ENCODE data around the gene KCNQ1. TPM values are rescaled to one million over a fixed set of nuclear protein-coding genes. Genes with fewer than 3 reads are reported as not detected.

Gene KCNQ1
- total and polyA plus RNA-seq, 2 experiments from 2014 or later: 0.45 to 0.87 TPM

DNA sequence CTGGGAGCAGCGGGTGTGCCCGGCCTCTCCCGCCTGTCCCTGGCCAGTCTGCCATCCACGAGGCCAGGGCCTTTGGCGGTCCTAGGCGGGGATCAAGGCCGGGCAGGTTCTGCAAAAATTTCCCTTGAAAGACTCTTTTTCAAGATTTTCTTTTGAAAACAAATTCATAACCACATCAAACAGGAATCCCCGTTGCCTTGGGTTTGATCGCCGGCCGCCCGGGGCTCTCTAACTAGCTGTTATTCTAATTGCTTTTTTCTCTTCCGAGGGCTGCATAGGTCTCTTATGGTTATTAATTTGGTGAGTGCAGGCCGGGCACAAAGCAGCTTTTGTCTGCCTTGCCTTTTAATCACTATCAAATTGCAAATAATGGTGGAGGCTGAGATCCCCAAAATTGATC is 398.7 kb downstream of the KCNQ1 start:
- TF ChIP-seq ZNF331 (CRISPR knock-in tag; IDR thresholded peaks at IDR 0.05; ENCODE audit: low read depth): no peak
- TF ChIP-seq STAT1 (IDR thresholded peaks at IDR 0.05; ENCODE audit: unreplicated experiment): no peak
- TF ChIP-seq JUNB (IDR thresholded peaks at IDR 0.05; ENCODE audit: unreplicated experiment): no peak
- TF ChIP-seq, protein P1, sequence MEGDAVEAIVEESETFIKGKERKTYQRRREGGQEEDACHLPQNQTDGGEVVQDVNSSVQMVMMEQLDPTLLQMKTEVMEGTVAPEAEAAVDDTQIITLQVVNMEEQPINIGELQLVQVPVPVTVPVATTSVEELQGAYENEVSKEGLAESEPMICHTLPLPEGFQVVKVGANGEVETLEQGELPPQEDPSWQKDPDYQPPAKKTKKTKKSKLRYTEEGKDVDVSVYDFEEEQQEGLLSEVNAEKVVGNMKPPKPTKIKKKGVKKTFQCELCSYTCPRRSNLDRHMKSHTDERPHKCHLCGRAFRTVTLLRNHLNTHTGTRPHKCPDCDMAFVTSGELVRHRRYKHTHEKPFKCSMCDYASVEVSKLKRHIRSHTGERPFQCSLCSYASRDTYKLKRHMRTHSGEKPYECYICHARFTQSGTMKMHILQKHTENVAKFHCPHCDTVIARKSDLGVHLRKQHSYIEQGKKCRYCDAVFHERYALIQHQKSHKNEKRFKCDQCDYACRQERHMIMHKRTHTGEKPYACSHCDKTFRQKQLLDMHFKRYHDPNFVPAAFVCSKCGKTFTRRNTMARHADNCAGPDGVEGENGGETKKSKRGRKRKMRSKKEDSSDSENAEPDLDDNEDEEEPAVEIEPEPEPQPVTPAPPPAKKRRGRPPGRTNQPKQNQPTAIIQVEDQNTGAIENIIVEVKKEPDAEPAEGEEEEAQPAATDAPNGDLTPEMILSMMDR (conservative IDR thresholded peaks at IDR 0.05; ENCODE audit: low read depth in 2 of 2): no peak
- TF ChIP-seq EZH2phosphoT487 (IDR thresholded peaks at IDR 0.05; ENCODE audit: unreplicated experiment): no peak
- TF ChIP-seq NANOG (IDR thresholded peaks at IDR 0.05; ENCODE audit: borderline replicate concordance): no peak
- no peak for TF ChIP-seq POLR2AphosphoS5 (IDR thresholded peaks at IDR 0.05; ENCODE audit: low read depth)
- DNase-seq (ENCODE audit: low spot score) (no peak), ATAC-seq (no peak)
- no peaks in the 10 kb centered on the region for H3K9me2 ChIP-seq (ENCODE audit: insufficient read depth)
- no peak overlapping the region for H2AFZ ChIP-seq
- H3K27ac ChIP-seq (ENCODE audit: low read depth): no peak overlapping the region
- no peaks in the 10 kb centered on the region; the same call in 2 of the 3 replicates for H3K9me3 Mint-ChIP-seq
- H3K36me3 Mint-ChIP-seq (ENCODE audit: low read depth): no peaks in the 10 kb centered on the region
- H3K4me3 Mint-ChIP-seq: no peak overlapping the region
- H3K27me3 Mint-ChIP-seq (ENCODE audit: insufficient read depth, low read depth, poor library complexity): peaks cover 18% of the 10 kb centered on the region
- no peaks in the 10 kb centered on the region for H3K4me1 ChIP-seq (ENCODE audit: insufficient read depth)
- H3F3A ChIP-seq (replicated peaks; ENCODE audit: low read depth): no peaks in the 10 kb centered on the region
- H3K36me3 ChIP-seq (ENCODE audit: insufficient read depth): no peaks in the 10 kb centered on the region
- no peaks in the 10 kb centered on the region for H4K20me1 ChIP-seq (replicated peaks; ENCODE audit: insufficient read depth)
- no peak overlapping the region for H3K27ac Mint-ChIP-seq
- H3K4me2 ChIP-seq: no peak overlapping the region
- H3K4me3 ChIP-seq: no peak overlapping the region
- H3K79me2 ChIP-seq (replicated peaks; ENCODE audit: insufficient read depth): no peaks in the 10 kb centered on the region
- H3K27me3 ChIP-seq (ENCODE audit: insufficient read depth): no peaks in the 10 kb centered on the region
- H3K4me1 Mint-ChIP-seq: peaks cover 14% of the 10 kb centered on the region

DNA sequence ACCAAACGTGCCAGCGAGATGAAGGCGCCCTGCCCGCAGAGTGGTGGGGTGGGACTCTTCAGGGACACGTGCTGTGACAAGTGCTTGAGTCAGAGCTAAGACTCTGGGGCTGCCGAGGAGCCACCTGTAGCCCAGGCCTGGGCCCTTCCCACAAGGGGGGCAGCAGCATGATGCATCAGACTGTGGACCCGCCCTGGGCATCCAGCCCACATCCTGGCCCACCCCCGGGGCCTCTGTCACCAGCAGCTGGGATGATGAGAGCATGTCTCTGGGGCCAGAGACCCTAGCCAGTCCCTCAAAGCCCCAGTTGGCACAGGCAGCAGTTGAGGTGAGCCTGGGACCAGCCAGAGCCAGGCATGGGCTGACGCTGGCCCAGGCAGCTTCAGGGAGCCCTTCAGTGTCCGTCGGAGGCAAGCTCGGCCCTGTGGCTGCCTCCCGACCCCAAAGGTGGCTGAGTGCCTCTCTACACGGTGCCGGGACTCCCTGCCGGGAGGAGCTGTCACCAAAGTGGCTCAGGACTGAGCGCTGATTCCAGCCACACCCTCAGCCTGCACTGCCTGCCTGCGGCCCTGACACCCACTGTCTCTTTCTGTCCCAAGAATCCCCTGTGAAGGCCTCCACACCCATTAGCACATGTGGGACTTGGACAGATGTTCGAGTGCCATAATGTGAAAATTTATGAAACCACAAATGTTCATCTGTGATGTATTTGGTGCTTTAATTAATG is 399.5 kb downstream of the KCNQ1 start:
- Histone ChIP-seq H3K4me1 (ENCODE audit: insufficient read depth) (no peaks in the 10 kb centered on the region), H3K36me3 (ENCODE audit: insufficient read depth) (no peaks in the 10 kb centered on the region), H3K4me3 (no peak overlapping the region), H3F3A (replicated peaks; ENCODE audit: low read depth) (no peaks in the 10 kb centered on the region), H3K27me3 (ENCODE audit: insufficient read depth) (no peaks in the 10 kb centered on the region), H3K4me2 (no peak overlapping the region), H3K27ac (ENCODE audit: low read depth) (no peak overlapping the region), H3K9me2 (ENCODE audit: insufficient read depth) (no peaks in the 10 kb centered on the region), H3K79me2 (replicated peaks; ENCODE audit: insufficient read depth) (no peaks in the 10 kb centered on the region), H2AFZ (no peak overlapping the region), H4K20me1 (replicated peaks; ENCODE audit: insufficient read depth) (no peaks in the 10 kb centered on the region)
- H3K4me3 Mint-ChIP-seq: no peak overlapping the region
- H3K27ac Mint-ChIP-seq: no peak overlapping the region
- no peak for DNase-seq (ENCODE audit: low spot score)
- H3K9me3 Mint-ChIP-seq: no peaks in the 10 kb centered on the region; the same call in 2 of the 3 replicates
- H3K27me3 Mint-ChIP-seq (ENCODE audit: insufficient read depth, low read depth, poor library complexity): peaks cover 17% of the 10 kb centered on the region
- no peaks in the 10 kb centered on the region for H3K36me3 Mint-ChIP-seq (ENCODE audit: low read depth)
- TF ChIP-seq, protein P2, sequence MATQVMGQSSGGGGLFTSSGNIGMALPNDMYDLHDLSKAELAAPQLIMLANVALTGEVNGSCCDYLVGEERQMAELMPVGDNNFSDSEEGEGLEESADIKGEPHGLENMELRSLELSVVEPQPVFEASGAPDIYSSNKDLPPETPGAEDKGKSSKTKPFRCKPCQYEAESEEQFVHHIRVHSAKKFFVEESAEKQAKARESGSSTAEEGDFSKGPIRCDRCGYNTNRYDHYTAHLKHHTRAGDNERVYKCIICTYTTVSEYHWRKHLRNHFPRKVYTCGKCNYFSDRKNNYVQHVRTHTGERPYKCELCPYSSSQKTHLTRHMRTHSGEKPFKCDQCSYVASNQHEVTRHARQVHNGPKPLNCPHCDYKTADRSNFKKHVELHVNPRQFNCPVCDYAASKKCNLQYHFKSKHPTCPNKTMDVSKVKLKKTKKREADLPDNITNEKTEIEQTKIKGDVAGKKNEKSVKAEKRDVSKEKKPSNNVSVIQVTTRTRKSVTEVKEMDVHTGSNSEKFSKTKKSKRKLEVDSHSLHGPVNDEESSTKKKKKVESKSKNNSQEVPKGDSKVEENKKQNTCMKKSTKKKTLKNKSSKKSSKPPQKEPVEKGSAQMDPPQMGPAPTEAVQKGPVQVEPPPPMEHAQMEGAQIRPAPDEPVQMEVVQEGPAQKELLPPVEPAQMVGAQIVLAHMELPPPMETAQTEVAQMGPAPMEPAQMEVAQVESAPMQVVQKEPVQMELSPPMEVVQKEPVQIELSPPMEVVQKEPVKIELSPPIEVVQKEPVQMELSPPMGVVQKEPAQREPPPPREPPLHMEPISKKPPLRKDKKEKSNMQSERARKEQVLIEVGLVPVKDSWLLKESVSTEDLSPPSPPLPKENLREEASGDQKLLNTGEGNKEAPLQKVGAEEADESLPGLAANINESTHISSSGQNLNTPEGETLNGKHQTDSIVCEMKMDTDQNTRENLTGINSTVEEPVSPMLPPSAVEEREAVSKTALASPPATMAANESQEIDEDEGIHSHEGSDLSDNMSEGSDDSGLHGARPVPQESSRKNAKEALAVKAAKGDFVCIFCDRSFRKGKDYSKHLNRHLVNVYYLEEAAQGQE (IDR thresholded peaks at IDR 0.05; ENCODE audit: unreplicated experiment): no peak
- TF ChIP-seq, protein P1 (conservative IDR thresholded peaks at IDR 0.05; ENCODE audit: low read depth in 2 of 2): no peak
- TF ChIP-seq POLR2AphosphoS5 (IDR thresholded peaks at IDR 0.05; ENCODE audit: low read depth) (no peak), EZH2phosphoT487 (IDR thresholded peaks at IDR 0.05; ENCODE audit: unreplicated experiment) (no peak), JUNB (IDR thresholded peaks at IDR 0.05; ENCODE audit: unreplicated experiment) (no peak), ZNF114 (CRISPR knock-in tag; IDR thresholded peaks at IDR 0.05) (no peak), EZH2 (IDR thresholded peaks at IDR 0.05; ENCODE audit: low read depth, unreplicated experiment) (no peak), ZNF331 (CRISPR knock-in tag; IDR thresholded peaks at IDR 0.05; ENCODE audit: low read depth) (no peak), NANOG (IDR thresholded peaks at IDR 0.05; ENCODE audit: borderline replicate concordance) (no peak), STAT1 (IDR thresholded peaks at IDR 0.05; ENCODE audit: unreplicated experiment) (no peak), CREB1 (CRISPR knock-in tag; IDR thresholded peaks at IDR 0.05; ENCODE audit: low read depth) (no peak)
- no peak for ATAC-seq
- peaks cover 12% of the 10 kb centered on the region for H3K4me1 Mint-ChIP-seq

All from GM23338 (cell line).